Effector CD4-positive, alpha-beta T cell (primary cell): ENCODE measurements around the gene BCAP29.
"Not testable (repeated sequence)": the region's sequence is repeated elsewhere in the genome, so short reads cannot be mapped to it uniquely, and the experiment has no call there.

Experiments
- DNase-seq: peaks from one replicate; pipeline ENCODE4 v3.0.0-alpha.2; 2020

The BCAP29 gene

DNA sequence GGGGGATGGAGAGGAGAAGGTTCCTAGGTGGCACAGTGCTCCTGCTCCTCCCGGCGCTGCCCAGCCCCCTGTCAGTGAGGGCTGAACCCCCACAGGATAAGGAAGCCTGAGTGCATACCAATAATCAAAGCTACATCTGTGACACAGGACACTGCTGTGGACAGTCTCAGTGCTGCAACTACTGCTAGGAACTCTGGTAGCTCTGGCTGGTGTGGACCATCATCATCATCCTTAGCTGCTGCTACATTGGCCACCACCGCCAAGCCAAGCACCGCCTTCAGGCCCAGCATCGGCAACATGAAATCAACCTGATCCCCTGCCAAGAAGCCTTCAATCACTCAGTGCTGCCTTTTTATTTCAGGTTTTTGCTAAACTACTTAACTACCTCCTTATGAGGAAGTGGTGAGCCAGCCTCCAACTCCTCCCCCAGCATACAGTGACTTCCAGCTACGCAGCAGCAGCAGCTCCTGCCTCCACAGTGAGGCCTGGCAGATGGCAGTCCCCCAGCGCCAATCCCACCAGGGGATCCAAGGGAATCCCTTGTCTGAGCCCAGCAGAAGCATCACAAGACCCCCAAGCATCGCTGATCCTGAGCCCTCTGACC lies 48.5 kb downstream of the BCAP29 start:
- DNase-seq = no peak

DNA sequence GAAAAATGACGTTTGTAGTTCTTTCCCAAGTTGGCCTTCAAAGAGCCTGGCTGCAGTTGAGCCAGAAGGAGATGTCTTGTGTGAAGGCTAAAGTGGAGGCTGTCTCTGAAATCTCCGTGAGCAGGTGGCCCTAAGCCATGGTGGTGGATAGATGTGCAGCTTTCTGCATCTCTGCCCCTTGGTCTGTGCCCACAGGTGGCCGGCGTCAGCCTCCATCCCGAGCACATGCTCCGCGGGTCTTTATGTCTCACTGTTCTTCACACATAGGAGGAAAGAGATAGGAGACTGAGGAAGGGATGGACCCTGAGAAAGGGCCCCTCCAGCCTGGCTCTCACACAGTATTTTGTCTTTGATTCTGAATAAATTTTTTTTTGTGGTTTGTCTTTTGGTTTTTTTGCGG lies 50.3 kb downstream of the BCAP29 start:
- DNase-seq = no peak

DNA sequence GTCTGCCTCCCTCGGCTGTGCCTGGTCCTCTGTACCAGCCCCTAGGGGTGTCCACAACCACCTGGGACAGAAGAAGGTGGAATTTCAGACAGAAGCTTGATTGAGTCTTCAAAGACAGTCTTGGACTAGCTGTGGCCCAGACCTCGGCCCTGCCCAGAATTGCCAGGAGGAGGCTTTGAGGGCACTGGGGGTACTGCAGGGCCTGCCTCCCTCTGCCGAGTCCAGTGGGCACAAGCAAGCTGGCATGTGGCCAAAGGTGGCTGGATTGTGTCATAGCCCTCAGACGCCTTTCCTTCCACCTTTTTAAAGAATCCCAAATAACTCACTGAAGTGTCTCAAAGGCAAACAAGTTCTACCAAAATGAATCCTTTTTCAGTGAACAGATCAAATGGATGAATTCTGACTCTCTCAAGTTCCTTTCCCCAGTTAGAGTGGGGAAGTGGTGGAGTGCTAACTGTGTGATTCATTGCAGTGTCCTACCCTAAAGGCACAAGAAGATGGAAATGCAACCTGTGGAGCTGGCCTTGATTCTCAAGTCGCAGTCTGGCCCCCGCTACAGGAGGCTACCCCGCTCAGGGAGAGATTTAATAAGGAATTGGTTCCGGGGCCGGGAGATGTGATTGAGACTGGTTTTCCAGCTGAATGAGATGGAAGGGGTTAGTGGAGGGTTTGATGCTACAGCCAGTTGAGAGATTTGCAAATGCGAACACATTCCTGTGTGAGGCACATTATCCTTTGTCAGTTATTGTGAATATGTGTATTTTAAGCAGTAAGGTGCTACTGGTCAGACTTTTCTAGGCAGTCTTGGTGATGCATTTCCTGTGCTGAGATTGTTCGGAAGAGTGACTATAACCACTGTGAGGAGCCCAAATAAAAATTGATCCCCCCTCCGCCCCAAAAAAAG lies 51.8 kb downstream of the BCAP29 start:
- DNase-seq = no peak

DNA sequence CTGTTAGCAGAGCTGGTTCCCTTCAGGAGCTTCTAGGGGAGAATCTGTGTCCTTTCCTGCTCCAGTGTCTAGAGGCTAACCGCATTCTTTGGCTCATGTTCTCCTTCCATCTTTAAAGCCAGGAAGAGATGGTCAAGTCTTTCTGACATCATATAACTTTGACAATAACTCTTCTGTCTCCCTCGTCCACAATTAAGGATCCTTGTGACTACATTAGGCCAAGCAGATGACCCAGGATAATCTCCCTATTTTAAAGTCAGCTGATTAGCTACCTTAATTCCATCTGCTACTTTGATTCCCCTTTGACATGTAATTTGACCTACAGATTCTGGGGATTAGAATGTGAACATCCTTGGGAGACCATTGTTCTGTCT lies 52.4 kb downstream of the BCAP29 start:
- no peak for DNase-seq

DNA sequence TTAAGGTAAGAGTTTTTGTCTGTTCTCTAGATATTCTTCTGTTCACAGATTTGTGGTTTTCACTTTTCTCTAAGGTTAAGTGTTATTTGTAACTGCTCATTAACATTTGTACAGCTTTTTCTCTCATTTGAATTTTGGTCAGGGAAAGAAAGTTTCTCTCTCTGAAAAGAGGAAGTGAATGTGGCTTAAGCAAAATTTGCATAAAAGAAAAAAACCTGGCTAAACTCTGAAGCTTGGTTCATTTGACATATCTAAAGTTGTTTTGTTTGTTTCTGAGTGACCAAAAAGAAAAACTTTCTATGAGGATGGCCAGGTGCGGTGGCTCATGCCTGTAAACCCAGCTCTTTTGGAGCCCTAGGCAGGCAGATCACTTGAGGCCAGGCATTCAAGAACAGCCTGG lies 58.5 kb downstream of the BCAP29 start:
- no peak for DNase-seq

DNA sequence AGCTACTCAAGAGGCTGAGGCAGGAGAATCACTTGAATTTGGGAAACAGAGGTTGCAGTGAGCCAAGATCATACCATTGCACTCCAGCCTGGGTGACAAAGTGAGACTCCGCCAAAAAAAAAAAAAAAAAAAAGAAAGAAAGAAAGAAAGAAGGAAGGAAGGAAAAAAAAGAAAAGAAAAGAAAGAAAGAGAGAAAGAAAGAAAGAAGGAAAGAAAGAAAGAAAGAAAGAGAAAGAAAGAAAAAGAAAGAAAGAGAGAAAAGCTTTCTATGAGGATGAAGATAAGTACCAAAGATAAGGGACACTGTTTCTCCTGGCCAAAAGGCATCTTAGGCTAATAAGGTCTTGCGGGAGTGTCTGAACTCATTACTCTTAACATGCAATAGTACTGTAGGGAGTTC lies 59.0 kb downstream of the BCAP29 start:
- DNase-seq = not testable (repeated sequence)

DNA sequence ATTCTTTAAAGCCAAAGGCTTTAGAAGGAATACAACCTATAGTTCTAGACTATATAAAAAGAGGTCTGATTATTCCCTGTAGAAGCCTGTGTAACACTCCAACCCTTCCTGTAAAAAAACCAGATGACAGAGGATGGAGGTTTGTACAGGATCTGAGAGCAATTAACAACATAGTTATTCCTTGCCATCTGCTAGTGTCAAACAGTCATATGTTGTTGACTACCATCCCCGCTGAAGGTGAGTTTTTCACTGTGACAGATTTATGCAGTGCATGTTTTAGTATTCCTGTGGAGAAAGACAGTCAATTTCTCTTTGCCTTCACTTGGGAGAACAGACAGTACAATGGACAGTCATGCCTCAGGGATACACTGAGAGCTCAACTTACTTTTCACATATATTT lies 61.6 kb downstream of the BCAP29 start:
- no peak for DNase-seq

DNA sequence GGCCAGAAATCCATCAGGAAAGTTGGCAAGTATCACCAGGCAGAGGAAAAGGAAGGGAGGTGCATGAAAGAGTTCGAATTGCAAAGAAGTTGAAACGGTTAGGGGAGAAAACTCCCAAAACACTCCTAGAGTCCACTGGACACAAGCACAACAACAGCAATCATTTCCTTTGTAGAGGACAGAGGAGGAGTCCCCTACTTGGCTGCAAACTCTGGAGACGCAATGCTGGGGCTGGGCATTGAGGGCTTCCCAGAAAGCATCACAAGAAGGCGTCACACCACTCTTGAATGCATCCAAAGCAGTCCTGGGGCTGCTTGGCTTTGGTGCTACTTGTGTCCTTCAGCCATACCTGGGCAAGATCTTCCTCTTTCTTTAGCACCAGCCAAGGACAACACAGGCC lies 62.5 kb downstream of the BCAP29 start:
- DNase-seq = no peak

DNA sequence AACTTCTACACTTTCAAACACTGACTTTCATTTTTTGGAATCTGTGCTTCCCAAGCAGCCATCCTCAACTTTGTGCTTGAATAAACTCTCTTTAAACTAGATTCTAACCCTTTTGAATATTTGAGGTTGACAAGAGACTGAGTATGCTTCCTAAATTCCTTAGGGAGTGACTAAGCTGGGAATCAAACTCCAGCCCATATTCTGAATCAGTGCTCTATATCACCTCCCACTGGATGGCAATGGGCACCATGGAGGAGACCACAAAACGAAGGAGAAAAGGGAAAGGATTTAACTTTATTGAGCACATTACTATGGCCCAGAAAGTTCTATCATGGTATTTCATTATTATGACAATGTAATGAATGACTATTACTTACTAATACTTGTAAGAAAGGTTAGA lies 63.4 kb downstream of the BCAP29 start:
- no peak for DNase-seq

DNA sequence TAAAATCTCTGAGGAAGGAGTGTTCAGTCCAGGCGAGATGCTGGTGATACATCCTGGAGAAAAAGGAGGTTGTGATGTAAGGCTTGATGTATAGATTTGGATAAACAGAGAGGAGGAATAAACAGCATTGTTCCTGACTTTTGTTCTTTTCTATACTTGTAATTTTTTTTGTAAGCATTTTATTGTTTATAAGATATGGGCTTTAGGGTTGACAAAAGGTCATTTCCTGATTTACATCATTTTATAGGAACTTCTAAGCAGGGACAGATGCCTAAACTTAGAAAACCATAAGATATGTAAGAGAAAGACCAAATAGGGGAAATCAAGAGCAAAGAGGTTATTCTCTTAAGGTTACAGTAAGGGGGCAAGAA lies 63.9 kb downstream of the BCAP29 start:
- DNase-seq = no peak

DNA sequence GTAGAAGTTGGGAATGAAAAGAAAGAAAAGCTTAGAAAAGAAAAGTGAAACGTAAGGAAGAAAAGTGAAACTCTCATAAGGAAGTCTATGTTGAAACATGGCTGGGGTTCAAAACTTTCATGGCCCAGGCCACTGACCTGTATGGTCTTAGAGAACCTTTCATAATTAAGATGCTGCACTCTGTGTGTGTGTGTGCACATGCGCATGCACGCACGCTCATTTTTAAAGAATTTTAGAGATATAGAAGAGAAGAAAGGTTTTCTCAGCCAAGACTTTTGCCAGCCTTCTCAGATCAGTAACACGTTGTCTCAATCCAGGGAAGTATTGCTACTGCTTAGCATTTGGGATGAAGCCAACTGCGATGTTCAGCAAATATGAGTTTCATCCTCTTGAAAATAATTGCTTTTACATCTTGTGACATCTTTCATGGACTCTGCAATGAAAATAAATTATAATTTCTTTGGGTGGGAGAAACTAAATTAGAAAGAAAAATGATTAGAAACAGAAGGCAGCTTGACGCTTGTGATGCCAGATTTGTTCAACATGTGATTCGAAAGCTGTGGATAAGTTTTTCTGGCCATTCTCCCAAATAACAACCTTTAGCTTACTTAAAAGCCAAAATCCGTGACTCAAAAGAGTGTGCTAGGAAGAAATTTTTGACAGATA lies 64.4 kb downstream of the BCAP29 start:
- no peak for DNase-seq

DNA sequence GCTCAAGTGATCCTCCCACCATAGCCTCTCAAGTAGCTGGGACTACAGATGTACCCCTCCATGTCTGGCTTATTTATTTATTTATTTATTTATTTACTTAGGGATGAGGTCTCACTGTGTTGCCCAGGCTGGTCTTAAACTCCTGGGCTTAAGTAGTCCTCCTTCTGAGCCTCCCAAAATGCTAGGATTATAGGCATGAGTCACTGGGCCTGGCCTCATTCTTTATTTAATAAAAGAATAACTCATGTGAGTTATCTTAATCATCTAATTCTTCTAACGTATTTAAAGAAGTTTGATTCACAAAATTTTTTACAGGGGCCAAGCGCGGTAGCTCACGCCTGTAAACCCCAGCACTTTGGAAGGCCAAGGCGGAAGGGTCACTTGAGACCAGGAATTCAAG lies 72.6 kb downstream of the BCAP29 start:
- DNase-seq = no peak

DNA sequence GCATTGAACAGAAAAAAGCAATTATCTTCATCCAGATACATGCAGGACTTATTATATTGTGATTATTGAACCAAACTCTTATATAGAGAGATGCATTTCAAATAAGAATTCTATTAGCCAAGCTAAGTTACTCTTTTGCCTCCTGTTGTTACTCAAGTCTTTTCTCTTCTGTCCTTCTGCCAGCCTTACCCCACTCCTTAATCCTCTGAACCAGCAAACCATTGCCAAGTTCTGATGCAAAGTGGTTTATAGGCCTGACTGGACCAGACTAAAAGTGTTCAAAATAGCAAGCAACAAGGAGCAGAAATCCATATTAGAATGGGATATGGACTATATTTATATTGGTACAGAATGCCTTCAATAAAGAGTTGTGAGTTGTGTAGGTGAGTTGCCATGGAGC lies 78.4 kb downstream of the BCAP29 start:
- no peak for DNase-seq

DNA sequence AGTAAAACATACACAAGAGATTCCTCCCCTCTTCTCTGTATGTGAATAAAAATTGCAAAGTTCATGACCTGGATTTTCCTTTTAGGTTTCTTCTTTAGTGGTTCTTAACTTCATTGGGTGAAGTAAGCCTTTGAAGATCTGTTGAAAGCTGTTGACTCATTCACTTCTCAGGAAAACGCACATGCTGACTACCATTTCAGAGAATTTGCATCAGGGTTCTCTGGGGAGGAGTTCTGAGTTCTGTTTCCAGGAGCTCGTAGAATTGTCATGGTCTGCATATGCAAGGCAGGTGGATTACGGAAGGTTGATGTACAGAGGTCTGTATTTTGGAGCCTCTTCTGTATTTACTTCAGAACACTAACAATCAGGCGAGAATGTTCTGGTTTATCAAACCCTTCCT lies 79.6 kb downstream of the BCAP29 start:
- no peak for DNase-seq

DNA sequence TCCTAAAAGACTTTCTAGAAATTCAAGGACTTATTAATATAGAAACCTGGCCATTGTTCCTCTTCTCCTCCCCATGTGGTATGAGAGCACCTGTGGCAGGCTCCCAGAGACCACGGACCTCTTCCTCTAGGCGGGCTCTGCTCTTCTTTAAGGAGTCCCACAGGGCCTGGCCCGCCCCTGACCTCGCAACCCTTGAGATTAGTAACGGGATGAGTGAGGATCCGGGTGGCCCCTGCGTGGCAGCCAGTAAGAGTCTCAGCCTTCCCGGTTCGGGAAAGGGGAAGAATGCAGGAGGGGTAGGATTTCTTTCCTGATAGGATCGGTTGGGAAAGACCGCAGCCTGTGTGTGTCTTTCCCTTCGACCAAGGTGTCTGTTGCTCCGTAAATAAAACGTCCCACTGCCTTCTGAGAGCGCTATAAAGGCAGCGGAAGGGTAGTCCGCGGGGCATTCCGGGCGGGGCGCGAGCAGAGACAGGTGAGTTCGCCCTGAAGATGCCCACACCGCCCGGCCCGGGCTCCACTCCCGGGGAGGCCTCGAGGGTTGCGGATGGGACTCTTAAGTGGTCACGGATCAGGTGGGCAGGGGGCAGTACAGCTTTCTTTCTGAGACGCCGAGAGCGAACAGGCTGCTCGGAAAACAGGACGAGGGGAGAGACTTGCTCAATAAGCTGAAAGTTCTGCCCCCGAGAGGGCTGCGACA lies 80.5 kb downstream of the BCAP29 start, which contains the start of gene SLC26A4:
TSS of gene SLC26A4 (plus strand) at position 448 of the 700 bp plus-strand sequence. CDS start 814 bp downstream, outside the sequence.
- DNase-seq = peak; percentile 3

DNA sequence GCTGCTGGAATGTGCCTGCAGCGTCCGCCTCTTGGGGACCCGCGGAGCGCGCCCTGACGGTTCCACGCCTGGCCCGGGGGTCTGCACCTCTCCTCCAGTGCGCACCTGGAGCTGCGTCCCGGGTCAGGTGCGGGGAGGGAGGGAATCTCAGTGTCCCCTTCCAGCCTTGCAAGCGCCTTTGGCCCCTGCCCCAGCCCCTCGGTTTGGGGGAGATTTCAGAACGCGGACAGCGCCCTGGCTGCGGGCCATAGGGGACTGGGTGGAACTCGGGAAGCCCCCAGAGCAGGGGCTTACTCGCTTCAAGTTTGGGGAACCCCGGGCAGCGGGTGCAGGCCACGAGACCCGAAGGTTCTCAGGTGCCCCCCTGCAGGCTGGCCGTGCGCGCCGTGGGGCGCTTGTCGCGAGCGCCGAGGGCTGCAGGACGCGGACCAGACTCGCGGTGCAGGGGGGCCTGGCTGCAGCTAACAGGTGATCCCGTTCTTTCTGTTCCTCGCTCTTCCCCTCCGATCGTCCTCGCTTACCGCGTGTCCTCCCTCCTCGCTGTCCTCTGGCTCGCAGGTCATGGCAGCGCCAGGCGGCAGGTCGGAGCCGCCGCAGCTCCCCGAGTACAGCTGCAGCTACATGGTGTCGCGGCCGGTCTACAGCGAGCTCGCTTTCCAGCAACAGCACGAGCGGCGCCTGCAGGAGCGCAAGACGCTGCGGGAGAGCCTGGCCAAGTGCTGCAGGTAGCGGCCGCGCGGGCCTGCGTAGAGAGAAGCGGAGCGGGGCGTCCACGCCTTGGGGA lies 81.2 kb downstream of the BCAP29 start:
- DNase-seq = peak; percentile 6

DNA sequence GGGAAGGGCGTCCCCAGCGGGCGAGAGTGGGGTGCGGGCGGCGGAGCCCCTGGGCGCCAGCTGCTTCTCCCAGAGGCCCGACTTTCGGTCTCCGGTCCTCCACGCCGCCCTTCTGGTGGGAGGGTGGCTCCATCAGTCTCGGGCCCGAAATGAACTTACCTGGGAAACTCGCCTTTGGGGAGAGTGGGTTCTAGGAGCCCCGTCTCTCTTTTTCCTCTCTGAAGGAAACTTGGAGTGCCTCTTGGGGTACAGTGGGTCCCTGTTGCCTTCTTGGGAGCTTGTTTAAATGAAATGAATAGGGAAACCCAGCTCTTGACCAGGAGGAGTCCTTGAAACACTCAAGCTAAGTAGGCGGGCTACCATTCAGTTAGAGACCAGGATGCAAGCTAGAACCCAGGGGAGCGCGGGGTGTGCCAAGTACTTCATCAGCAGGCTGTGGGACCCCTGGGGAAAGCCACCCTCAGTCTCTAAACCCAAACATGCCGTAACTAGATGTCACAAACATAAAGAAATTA lies 81.9 kb downstream of the BCAP29 start:
- no peak for DNase-seq

DNA sequence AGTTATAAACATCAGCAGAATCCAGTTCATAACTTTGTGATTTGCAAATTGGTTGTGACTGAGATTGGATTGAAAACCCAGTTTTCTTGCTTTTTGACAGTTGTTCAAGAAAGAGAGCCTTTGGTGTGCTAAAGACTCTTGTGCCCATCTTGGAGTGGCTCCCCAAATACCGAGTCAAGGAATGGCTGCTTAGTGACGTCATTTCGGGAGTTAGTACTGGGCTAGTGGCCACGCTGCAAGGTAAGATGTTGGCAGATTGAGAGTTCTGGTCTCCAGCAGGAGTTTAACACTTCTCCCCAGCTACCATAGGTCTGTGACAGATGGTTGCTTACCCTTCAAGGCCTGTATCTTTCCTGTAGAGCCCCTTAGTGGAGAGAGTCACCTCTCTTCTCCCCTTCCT lies 83.2 kb downstream of the BCAP29 start:
- no peak for DNase-seq

DNA sequence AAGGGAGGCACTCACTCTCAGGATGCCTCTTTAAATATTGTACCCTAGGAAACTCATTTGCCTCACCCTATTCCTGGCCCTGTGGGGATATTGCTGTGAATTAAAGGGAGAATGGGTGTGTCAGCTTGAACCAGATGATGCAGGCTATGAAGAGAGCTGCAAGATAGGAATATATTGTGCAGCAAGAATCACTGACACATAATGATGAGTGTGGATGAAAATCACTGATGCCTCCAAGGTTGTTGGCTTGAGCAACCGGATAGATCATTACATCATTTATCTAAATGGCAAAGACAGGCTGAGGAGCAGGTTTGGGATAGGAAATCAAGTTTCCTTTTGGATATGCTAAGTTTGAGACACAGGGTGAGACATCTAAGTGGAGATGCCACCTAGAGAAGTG lies 86.7 kb downstream of the BCAP29 start:
- DNase-seq = no peak

DNA sequence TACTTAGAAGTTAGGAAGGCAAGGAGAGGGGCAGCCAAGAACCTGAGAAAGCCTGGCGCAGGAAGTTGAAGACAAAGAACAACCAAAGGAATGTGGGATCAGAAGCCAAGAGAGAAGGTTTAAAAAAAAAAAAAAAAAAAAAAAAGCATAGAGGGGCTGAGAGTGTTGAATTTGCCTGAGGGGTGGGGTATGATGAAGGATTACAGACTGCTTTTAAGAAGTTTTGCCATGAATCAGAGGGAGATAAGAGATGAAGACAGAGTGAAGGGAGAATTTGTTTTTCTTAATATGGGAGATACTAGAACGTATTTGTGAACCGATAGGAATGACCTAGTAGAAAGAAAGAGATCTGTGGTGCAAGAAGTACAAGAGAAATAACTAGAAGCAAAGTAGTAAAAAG lies 87.3 kb downstream of the BCAP29 start:
- no peak for DNase-seq

DNA sequence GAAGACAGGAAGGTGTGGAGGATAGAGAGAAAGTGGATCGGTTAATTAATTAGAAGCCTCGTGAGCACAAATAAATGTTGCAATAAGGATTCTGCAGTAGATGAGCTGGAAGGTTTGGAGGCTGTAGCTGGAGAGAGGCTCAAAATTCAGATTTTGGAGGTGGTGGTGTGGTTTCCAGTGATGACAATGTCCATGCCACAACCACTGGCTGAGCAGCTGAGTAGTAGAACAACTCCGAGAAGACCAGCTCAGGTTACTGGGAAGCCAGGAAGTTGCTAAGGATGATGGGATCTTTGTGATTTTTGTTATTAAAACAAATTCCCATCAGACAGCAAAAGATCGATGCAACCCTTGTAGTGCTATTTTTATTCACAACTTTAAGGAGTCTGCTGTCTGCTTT lies 88.2 kb downstream of the BCAP29 start:
- no peak for DNase-seq
